HG03354 (cell line): ENCODE data around the gene ONECUT1.

Source experiments
- ATAC-seq: cut with Tn5 transposase; IDR thresholded peaks from one replicate; pipeline ENCODE4 v1.9.1; 2021; ENCODE audit warnings: mild to moderate bottlenecking; ENCODE audit not compliant: unreplicated experiment, poor library complexity, severe bottlenecking

The ONECUT1 gene

DNA sequence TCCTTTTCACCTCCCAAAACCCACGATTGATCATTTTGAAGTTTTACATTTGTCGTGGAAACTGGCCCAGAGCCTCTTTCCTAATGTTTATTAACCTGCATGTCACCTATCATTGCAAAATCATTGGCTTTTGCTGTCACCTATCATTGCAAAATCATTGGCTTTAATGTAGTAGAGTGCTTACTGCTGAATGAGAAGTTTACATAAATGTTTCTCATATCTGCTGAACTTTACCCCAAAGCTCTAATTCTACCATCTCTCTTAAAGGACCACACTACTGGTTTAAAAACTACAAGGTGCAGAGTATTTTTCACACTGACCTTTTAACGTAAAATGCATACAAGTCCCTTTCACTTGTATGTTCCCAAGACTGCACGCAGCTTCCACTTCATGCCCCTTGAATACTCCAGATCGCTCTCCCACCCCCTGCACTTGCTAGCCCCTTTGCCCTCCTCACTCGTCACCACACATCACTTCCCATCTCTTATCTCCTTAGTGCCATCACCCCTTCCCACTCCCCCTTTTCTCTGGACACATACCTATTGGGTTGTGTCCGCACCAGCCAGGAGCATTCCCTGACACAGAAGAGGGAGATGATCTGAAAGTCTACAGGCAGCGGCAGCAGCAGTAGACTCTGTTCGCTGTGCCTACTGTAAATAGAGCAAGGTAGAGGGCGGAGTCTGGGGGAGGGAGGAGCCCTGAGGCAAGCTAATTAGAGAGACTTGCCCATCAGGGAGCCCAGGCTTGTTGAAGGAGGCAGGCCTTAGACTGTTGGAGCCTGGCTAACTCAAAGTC lies 80.8 kb downstream of the ONECUT1 start:
- ATAC-seq = peak; percentile 97
